CD4-positive, alpha-beta T cell treated with Interleukin-10 for 1 hour (primary cell): Measurements from ENCODE around the gene MAP3K5.

ENCODE experiments used
- DNase-seq: peaks from one replicate; pipeline ENCODE4 v3.0.0-alpha.2; 2020

The MAP3K5 gene

DNA sequence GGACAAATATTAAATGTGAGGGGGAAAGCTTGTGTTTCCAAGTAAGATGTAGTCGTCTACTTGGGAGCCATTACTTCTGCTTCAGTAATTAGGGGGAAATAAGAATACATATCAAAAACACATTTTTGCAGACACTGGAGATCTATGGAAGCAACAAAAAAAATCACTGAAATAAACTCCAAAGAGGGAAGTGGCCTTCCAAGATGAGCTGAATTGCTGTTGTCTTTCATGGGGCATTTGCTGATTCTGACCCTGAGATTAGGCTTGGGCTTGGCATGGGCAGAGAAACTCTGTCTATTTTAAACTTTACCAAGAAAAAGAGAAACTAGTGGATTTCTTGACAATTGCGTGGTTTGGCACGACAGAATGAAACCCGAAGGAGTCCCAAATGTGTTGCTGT is 120.1 kb downstream of the MAP3K5 start:
- no peak for DNase-seq

GRCh38 chr6:136669299-136669699 is 123.0 kb downstream of the MAP3K5 start:
- DNase-seq, result no peak

GRCh38 chr6:136668571-136668970 is 123.7 kb downstream of the MAP3K5 start:
- DNase-seq, result no peak

DNA sequence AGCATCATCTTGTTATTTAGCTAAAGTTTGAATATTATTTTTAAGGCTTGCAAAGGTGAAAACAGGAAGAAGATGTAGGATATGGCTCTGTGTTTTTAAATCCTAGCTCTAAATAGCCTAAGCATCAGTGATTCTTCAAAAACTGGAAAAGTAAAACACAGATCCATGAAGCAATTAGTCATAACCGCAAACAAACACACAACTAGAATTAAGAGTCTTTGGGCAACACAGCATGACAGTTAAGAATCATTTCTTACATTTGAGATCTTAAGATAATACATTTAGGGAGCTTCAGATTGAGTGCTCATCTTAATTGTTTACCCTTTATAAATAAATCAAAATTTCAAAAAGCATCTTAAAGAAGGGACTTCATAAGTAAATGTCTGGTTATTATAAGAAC is 126.2 kb downstream of the MAP3K5 start:
- no peak for DNase-seq

GRCh38 chr6:136662347-136663237 is 129.7 kb downstream of the MAP3K5 start:
- no peak for DNase-seq

GRCh38 chr6:136660727-136661126 is 131.6 kb downstream of the MAP3K5 start:
- DNase-seq, result no peak

DNA sequence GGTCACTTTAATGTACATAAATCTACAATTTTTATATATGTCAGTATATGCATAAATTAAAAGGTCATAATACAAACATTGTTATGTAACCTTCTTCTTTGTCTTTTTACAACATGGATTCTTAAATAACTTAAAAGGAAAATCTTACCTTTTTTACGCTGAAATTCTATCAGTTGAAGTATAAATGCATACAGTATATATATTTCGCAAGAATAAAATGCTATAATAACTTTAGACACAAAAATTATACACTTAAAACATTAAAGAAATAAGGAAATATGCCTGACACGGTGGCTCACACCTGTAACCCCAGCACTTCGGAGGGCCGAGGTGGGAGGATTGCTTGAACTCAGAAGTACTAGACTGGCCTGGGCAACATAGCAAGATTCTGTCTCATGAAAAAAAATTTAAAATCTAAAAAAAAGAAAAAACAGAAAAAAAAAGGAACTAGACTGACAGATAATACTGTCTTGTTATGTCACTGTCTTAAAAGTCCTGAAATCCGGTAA is 132.2 kb downstream of the MAP3K5 start:
- DNase-seq, result no peak

DNA sequence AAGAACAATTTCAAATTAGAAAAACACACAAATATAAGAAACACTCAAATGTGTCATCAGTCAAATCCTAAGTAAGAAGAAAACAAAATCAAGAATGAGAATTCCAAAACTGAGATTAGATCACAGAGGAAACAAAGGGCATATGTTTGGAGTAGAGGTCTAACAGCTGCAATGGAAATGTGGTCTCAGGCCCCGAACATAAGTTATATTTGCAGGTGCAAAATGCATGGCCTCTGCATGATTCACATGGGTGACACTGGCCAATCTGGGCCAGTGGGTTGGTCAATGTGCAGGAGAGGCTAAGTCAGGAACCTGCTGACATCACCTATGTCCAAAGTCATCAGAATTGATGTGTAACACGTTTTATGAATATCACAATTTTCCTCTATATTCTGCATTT is 133.6 kb downstream of the MAP3K5 start:
- DNase-seq, result no peak

GRCh38 chr6:136657666-136658065 is 134.6 kb downstream of the MAP3K5 start:
- DNase-seq, result no peak

DNA sequence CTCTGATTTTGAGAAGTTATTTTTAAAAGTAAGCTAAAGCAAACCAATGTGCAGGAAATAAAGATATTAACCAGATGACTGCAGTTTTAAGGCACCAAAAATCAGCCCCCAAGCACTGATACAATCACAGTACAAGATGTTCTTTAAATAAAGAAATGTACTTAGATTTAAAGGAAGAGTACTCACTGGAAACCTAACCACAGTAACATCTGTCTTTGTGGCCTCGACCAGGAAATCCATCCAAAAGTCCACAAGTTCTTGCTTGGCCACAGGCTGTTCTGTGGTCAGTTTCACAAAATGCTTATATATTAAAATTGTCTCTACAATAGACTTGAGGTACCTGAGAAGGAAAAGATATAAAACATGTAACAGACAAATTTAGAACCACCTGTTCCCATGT is 136.2 kb downstream of the MAP3K5 start:
- no peak for DNase-seq

DNA sequence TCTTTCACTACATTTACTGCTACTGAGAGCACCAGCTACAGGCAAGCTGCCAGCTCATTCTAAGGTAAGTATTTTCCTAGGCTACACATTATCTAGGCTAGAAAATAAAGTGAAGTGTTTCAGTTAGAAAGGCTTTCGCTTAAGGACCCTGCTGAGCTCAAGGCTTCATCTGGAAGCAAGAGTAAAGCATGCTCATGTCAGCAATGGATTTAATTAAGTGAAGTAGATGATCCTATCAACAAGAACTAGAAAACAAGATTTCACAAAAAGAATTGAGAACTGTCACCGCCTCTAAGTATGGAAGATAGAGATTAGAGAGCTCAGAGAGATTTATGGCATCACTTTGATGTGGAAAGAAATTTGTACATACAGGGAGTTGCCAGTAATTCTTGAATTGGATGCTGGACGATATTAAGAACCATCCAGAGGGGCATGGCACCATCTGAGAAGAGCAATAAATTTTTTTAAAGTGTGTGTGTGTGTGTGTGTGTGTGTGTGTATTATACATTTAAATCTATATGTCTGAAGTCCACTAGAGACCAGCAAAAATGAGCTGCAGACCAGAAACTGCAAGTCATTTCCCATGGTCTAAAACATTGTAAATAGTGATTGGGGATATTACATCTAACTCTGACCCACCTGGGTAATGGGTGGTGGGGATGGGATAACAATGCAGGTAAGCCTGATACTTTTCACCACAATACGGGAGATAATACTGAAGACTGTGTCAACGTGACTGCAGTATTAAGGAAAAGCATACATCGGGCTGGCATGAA is 136.8 kb downstream of the MAP3K5 start:
- no peak for DNase-seq

DNA sequence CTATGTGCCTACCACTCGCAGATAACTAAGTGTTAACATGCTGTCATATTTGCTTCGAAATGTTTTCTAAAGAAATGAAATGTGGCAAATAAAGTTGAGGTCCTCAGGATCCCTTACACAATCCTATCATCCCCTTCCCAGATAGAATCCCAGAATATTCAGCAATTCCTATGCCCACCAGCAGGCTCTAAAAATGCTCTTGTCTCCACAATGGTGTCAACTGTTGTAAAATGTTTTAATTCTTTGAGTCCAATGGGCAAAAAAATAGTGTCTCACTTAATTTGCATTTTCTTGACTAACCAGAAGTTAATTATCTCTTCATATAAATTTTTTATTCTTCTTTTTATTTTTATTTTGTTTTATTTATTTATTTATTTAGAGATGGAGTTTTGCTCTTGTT is 138.2 kb downstream of the MAP3K5 start:
- no peak for DNase-seq

DNA sequence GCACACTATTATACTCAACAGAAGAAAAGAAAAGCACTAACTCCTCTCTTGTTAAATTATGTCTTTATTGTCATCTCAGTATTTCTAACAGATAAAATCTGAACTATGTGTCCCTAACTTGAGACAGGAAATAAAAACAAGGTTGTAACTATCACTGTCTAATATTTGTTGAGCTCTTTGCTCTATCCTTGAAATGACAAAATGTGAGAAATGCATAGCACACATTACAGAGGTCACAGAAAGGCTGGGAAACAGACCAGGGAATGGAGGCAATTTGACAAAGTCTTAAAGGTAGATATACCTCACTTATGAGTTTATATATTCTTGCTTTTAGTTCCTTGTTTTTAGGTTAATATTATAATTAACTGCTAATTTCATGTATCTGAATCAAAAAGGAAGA is 139.6 kb downstream of the MAP3K5 start:
- no peak for DNase-seq

DNA sequence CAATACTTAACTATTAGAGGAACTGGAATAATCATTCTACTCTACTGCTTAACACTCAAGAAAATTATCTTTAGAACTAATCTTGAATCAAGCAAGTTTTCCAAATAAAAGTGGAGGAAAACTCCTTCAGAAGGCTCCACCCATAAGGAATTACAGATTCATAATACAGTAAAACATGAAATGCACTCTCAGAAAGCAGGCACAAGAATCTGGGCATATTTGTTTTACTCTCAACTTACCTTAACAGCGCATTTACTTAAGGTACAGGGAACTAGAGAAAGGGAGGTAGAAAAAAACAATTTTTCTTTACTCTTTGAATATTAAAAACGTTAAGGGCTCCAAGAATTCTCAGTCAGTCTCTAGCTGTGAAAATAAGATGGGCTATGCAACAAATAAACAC is 140.3 kb downstream of the MAP3K5 start:
- no peak for DNase-seq

DNA sequence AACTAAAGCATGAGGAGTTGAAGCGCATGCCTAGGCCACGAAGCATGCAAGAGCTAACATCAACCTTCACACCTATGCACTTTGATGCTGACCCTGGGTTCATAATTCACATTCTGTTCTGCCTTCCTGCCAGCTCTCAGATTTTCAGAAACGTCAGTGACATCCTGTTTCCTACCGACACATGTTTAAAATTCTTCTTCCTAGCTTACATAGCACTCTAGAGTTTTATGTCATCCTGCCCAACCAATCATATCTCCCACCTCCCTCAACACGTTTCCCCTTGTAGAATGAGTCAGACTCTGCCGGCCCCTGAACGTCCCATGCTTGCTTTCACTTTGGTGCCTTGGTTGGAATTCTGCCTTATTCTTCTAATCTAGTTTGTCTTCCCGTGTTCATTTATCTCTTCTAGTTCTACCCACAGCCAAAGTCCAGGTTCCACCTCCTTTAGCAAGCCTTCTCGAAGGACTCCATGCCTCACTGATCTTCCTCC is 144.9 kb downstream of the MAP3K5 start:
- DNase-seq, result peak; percentile 74

- DNase-seq, result no peak
These were observed 145.9 kb downstream of the MAP3K5 start for GRCh38 chr6:136646377-136646776.

GRCh38 chr6:136644597-136644952 is 147.7 kb downstream of the MAP3K5 start:
- DNase-seq, result no peak

- DNase-seq, result peak; percentile 79
These were observed 148.3 kb downstream of the MAP3K5 start for GRCh38 chr6:136643850-136644596.

GRCh38 chr6:136641873-136642465 is 150.3 kb downstream of the MAP3K5 start:
- no peak for DNase-seq

DNA sequence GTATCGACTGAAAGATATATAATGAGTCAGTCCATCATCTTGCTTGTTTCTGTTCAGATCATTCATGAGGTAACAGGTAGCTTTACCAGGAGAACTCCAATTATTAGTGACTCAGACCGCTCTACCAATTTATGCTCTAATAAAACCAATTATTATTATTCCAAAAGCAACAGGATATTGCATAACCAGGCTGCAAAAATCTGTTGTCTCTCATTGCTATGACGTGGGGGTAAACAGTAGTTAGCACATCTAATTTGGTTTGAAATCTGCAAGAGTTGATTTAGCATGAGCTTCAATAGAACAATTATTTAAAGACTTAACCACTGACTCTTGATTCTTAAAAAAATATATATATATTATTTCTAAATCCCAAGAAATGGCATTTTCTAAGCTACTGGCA is 151.1 kb downstream of the MAP3K5 start:
- DNase-seq, result no peak

GRCh38 chr6:136640132-136640915 is 152.0 kb downstream of the MAP3K5 start:
- DNase-seq, result no peak

DNA sequence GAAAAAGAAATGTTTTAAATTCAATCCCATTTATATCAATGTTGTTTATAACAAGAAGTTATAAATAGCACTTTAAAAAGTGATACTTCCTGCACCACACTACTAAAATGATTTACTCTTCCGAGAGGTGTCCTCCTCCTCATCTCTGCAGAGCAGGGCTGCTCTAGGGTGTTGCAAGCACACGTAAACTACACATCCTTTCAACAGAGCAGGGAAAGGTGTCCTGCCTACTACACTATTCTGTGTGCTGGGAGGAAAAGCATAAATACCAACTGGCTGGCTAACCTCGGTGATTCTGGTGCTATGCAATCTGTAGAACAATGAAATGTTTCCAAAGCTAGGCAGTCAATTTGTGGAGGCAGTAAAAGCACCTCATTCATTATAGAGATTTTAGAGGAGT is 152.6 kb downstream of the MAP3K5 start:
- DNase-seq, result no peak
